Subcutaneous abdominal adipose tissue (tissue), 5 donors: ENCODE data around the gene DTX4.

ENCODE experiments used
- H3K27ac ChIP-seq: one replicate; pipeline ENCODE4 v1.7.0; 2013; ENCODE audit warnings: low read depth, mild to moderate bottlenecking, inconsistent platforms, low read length, moderate library complexity
- H3K27me3 ChIP-seq, 5 donors: one replicate each; pipeline ENCODE4 v1.7.0; 2013; ENCODE audit warnings: low read length in 5 of 5, inconsistent platforms in 1 of 5; ENCODE audit not compliant: control insufficient read depth in 5 of 5, insufficient read depth in 4 of 5
- H3K36me3 ChIP-seq, 5 donors: one replicate each; pipeline ENCODE4 v1.7.0; 2013; ENCODE audit warnings: low read length in 5 of 5; ENCODE audit not compliant: control insufficient read depth in 5 of 5, insufficient read depth in 5 of 5
- H3K4me1 ChIP-seq, 5 donors: one replicate each; pipeline ENCODE4 v1.7.0; 2013; ENCODE audit warnings: low read length in 5 of 5, mild to moderate bottlenecking in 3 of 5, moderate library complexity in 1 of 5; ENCODE audit not compliant: control insufficient read depth in 5 of 5, insufficient read depth in 5 of 5
- H3K4me3 ChIP-seq, 5 donors: one replicate each; pipeline ENCODE4 v1.7.0; 2013; ENCODE audit warnings: low read length in 5 of 5, low read depth in 1 of 5
- H3K9ac ChIP-seq, 5 donors: one replicate each; pipeline ENCODE4 v1.7.0; 2013; ENCODE audit warnings: low read length in 5 of 5, mild to moderate bottlenecking in 4 of 5, moderate library complexity in 3 of 5
- H3K9me3 ChIP-seq, 5 donors: one replicate each; pipeline ENCODE4 v1.7.0; 2013; ENCODE audit warnings: low read length in 5 of 5; ENCODE audit not compliant: control insufficient read depth in 5 of 5
- donor health status: healthy.
- donor health status: healthy.
- donor health status: healthy.
- donor health status: healthy.
- donor health status: healthy.

DTX4 gene

GRCh38 chr11:59172345-59173079 lies 580 bp downstream of the DTX4 start:
- no peaks in the 10 kb centered on the region for H3K9me3 ChIP-seq
- H3K36me3 ChIP-seq: peaks cover 0 to 4% (median 0%) of the 10 kb centered on the region in 5 donors
- H3K4me1 ChIP-seq: peaks cover 0 to 54% (median 42%) of the 10 kb centered on the region in 5 donors
- H3K27me3 ChIP-seq: no peaks in the 10 kb centered on the region
- H3K27ac ChIP-seq: peak overlapping the region; percentile 83
- H3K9ac ChIP-seq: peak overlapping the region; percentile 78 to 93 (median 90)
- H3K4me3 ChIP-seq: peak overlapping the region; percentile 70 to 96 (median 90)

GRCh38 chr11:59173080-59173963 lies 1.4 kb downstream of the DTX4 start:
- peak overlapping the region; percentile 78 to 93 (median 90) for H3K9ac ChIP-seq

GRCh38 chr11:59173964-59174663 lies 2.2 kb downstream of the DTX4 start:
- peaks cover 0 to 62% (median 46%) of the 10 kb centered on the region in 5 donors for H3K4me1 ChIP-seq
- H3K9ac ChIP-seq: peak overlapping the region; percentile 75 to 93 (median 90)
- H3K36me3 ChIP-seq: peaks cover 0 to 11% (median 0%) of the 10 kb centered on the region in 5 donors
- H3K27me3 ChIP-seq: no peaks in the 10 kb centered on the region
- no peaks in the 10 kb centered on the region for H3K9me3 ChIP-seq
- H3K27ac ChIP-seq: peak overlapping the region; percentile 83
- H3K4me3 ChIP-seq: peak overlapping the region; percentile 70 to 96 (median 90)

More at GRCh38 chr11:59173080-59173963, 1.4 kb downstream of the DTX4 start:
- Histone ChIP-seq H3K27me3 (no peaks in the 10 kb centered on the region), H3K27ac (peak overlapping the region; percentile 83), H3K9me3 (no peaks in the 10 kb centered on the region), H3K36me3 (peaks cover 0 to 7% (median 0%) of the 10 kb centered on the region in 5 donors), H3K4me1 (peaks cover 0 to 56% (median 46%) of the 10 kb centered on the region in 5 donors), H3K4me3 (peak overlapping the region; percentile 70 to 96 (median 90))

GRCh38 chr11:59174664-59175033 lies 2.7 kb downstream of the DTX4 start:
- H3K9ac ChIP-seq: peak overlapping the region in 4 of 5 donors; percentile 63 to 93 (median 84)
- no peaks in the 10 kb centered on the region for H3K9me3 ChIP-seq
- peaks cover 0 to 63% (median 46%) of the 10 kb centered on the region in 5 donors for H3K4me1 ChIP-seq
- H3K4me3 ChIP-seq: peak overlapping the region in 3 of 5 donors; percentile 87 to 96 (median 90)
- H3K27me3 ChIP-seq: no peaks in the 10 kb centered on the region
- peak overlapping the region; percentile 83 for H3K27ac ChIP-seq
- peaks cover 0 to 11% (median 0%) of the 10 kb centered on the region in 5 donors for H3K36me3 ChIP-seq

GRCh38 chr11:59175091-59175501 lies 3.2 kb downstream of the DTX4 start:
- H3K36me3 ChIP-seq: peaks cover 0 to 11% (median 0%) of the 10 kb centered on the region in 5 donors
- H3K4me3 ChIP-seq: peak overlapping the region in 2 of 5 donors; percentile 12 to 87
- peaks cover 0 to 63% (median 46%) of the 10 kb centered on the region in 5 donors for H3K4me1 ChIP-seq
- no peaks in the 10 kb centered on the region for H3K9me3 ChIP-seq
- H3K9ac ChIP-seq: peak overlapping the region; percentile 56 to 93 (median 78)
- H3K27ac ChIP-seq: peak overlapping the region; percentile 83
- H3K27me3 ChIP-seq: no peaks in the 10 kb centered on the region

- H3K27ac ChIP-seq: peak overlapping the region; percentile 83
- no peaks in the 10 kb centered on the region for H3K27me3 ChIP-seq
- peaks cover 0 to 63% (median 46%) of the 10 kb centered on the region in 5 donors for H3K4me1 ChIP-seq
- no peaks in the 10 kb centered on the region for H3K9me3 ChIP-seq
- no peak overlapping the region for H3K4me3 ChIP-seq
- peaks cover 0 to 12% (median 1%) of the 10 kb centered on the region in 5 donors for H3K36me3 ChIP-seq
- peak overlapping the region in 4 of 5 donors; percentile 11 to 93 (median 84) for H3K9ac ChIP-seq
Observed at GRCh38 chr11:59176330-59176729, 4.4 kb downstream of the DTX4 start.

- no peak overlapping the region for H3K9ac ChIP-seq
- no peaks in the 10 kb centered on the region for H3K9me3 ChIP-seq
- H3K27ac ChIP-seq: peak overlapping the region; percentile 64
- no peaks in the 10 kb centered on the region for H3K27me3 ChIP-seq
- peaks cover 1 to 58% (median 38%) of the 10 kb centered on the region in 5 donors for H3K4me1 ChIP-seq
- peaks cover 5 to 30% (median 20%) of the 10 kb centered on the region in 5 donors for H3K36me3 ChIP-seq
- H3K4me3 ChIP-seq: no peak overlapping the region
Observed at GRCh38 chr11:59178402-59178801, 6.5 kb downstream of the DTX4 start.

GRCh38 chr11:59179121-59179520 lies 7.2 kb downstream of the DTX4 start:
- no peaks in the 10 kb centered on the region for H3K9me3 ChIP-seq

GRCh38 chr11:59180168-59180776 lies 8.3 kb downstream of the DTX4 start:
- H3K9ac ChIP-seq: peak overlapping the region in 1 of 5 donors; percentile 29
- H3K36me3 ChIP-seq: peaks cover 5 to 34% (median 20%) of the 10 kb centered on the region in 5 donors
- H3K4me3 ChIP-seq: no peak overlapping the region

More at GRCh38 chr11:59179121-59179520, 7.2 kb downstream of the DTX4 start:
- peaks cover 5 to 58% (median 39%) of the 10 kb centered on the region in 5 donors for H3K4me1 ChIP-seq
- H3K27me3 ChIP-seq: no peaks in the 10 kb centered on the region
- no peak overlapping the region for H3K4me3 ChIP-seq
- peak overlapping the region; percentile 64 for H3K27ac ChIP-seq
- H3K9ac ChIP-seq: no peak overlapping the region
- H3K36me3 ChIP-seq: peaks cover 5 to 32% (median 20%) of the 10 kb centered on the region in 5 donors

More at GRCh38 chr11:59180168-59180776, 8.3 kb downstream of the DTX4 start:
- H3K27ac ChIP-seq: peak overlapping the region; percentile 41
- H3K27me3 ChIP-seq: no peaks in the 10 kb centered on the region
- H3K4me1 ChIP-seq: peaks cover 11 to 58% (median 39%) of the 10 kb centered on the region in 5 donors
- no peaks in the 10 kb centered on the region for H3K9me3 ChIP-seq
